Lower leg skin (tissue), 3 donors: ENCODE measurements around the gene ROS1.

Experiments
- POLR2A ChIP-seq, 2 donors: fragments of 450-650 bp; IDR thresholded peaks; one replicate each; pipeline ENCODE4 v1.6.1; 2016 to 2017; ENCODE audit warnings: antibody characterized with exemption in 2 of 2, mild to moderate bottlenecking in 1 of 2, moderate library complexity in 1 of 2
- TF ChIP-seq, protein P1 (sequence below), 3 donors: fragments of 450-650 bp; IDR thresholded peaks; one replicate each; pipeline ENCODE4 v1.5.1; 2016; ENCODE audit warnings: antibody characterized with exemption in 3 of 3, mild to moderate bottlenecking in 3 of 3, moderate library complexity in 2 of 3

DNA sequence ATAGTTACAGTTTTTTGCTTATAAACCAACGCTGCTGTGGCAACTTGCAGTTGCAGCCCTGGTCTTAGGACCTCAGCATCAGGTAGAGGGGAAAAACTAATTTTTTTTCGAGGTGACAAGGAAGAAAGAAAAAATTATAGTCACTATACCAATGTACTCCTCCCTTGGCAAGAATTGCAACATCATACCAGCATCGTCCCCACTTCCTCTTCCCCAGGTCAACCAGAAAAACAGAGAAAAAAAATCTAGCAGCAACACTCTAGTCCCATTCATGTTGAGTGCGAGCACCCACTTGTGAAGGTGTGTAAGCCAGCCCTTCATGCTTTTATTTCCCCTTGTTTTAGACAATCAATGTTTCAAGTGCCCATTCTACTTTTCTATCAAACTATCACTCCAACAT, 43.6 kb upstream of the ROS1 start:
- TF ChIP-seq, protein P1, sequence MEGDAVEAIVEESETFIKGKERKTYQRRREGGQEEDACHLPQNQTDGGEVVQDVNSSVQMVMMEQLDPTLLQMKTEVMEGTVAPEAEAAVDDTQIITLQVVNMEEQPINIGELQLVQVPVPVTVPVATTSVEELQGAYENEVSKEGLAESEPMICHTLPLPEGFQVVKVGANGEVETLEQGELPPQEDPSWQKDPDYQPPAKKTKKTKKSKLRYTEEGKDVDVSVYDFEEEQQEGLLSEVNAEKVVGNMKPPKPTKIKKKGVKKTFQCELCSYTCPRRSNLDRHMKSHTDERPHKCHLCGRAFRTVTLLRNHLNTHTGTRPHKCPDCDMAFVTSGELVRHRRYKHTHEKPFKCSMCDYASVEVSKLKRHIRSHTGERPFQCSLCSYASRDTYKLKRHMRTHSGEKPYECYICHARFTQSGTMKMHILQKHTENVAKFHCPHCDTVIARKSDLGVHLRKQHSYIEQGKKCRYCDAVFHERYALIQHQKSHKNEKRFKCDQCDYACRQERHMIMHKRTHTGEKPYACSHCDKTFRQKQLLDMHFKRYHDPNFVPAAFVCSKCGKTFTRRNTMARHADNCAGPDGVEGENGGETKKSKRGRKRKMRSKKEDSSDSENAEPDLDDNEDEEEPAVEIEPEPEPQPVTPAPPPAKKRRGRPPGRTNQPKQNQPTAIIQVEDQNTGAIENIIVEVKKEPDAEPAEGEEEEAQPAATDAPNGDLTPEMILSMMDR (IDR thresholded peaks at IDR 0.05): no peak
- TF ChIP-seq POLR2A (IDR thresholded peaks at IDR 0.05): no peak
